Measurements from ENCODE around the gene GDNF. TPM values are rescaled to one million over a fixed set of nuclear protein-coding genes. Genes with fewer than 3 reads are reported as not detected.

GDNF gene, protein sequence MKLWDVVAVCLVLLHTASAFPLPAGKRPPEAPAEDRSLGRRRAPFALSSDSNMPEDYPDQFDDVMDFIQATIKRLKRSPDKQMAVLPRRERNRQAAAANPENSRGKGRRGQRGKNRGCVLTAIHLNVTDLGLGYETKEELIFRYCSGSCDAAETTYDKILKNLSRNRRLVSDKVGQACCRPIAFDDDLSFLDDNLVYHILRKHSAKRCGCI
- 0.03 to 0.07 TPM (median 0.05 TPM) in 4 of 5 replicates, not detected in the other for total RNA-seq (2022; extraction: Qiagen RNA extraction)

DNA sequence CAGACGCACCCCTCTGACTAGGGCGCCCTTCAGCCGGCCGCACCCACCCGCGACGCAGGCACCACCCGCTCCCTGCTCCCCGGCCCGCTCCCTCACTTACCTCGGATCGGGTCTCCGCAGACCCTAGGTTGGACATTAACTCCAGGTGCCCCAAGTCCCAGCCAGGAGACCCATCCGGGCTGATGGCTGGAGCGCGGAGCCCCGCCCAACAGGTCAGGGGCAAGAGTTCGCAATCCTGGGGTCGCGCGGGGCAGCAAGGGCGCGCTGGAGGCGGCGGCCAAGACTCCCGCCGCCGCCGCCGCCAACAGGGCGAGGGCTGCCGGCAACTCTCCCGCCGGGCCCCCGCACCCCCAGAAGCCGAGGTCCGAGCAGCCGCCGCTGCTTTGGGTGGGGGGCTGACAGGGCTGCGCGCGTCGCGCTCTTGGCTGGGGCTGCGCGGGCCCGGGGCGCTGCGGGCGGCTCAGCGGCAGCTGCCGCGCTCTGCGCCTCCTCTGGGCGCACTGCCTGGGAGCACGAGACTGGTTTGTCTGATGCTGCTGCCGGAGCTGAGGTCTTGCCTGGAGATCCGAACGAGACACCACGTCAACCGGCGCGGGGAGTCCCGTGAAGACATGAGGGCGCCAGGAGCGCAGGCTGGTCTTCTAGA, at the start of gene GDNF:
Gene GDNF, minus strand, starts transcription at position 635 of the 646 bp plus-strand sequence. CDS start 5,245 bp downstream, outside the sequence.

